Mesothelial cell of epicardium (in vitro differentiated cells): ENCODE measurements around the gene SH3BP5L. TPM values are rescaled to one million over a fixed set of nuclear protein-coding genes. Genes with fewer than 3 reads are reported as not detected.

Experiments used
- DNase-seq, 2 experiments: peaks; one replicate each; pipeline ENCODE4 v3.0.0; 2021; ENCODE audit warnings: low spot score in 2 of 2; ENCODE audit not compliant: unreplicated experiment in 2 of 2
- H3K27ac Mint-ChIP-seq: 2 replicates; pipeline ENCODE4 v1.8.0; 2021; ENCODE audit warnings: mixed read lengths
- H3K27me3 Mint-ChIP-seq: 2 replicates; pipeline ENCODE4 v1.8.0; 2021; ENCODE audit warnings: low read depth, mixed read lengths
- H3K36me3 Mint-ChIP-seq: 2 replicates; pipeline ENCODE4 v1.8.0; 2021; ENCODE audit warnings: mixed read lengths
- H3K4me1 Mint-ChIP-seq: 2 replicates; pipeline ENCODE4 v1.8.0; 2021; ENCODE audit warnings: mixed read lengths
- H3K4me3 Mint-ChIP-seq: 2 replicates; pipeline ENCODE4 v1.8.0; 2021; ENCODE audit warnings: mild to moderate bottlenecking, moderate library complexity, mixed read lengths
- H3K9me3 Mint-ChIP-seq: 2 replicates; pipeline ENCODE4 v1.8.0; 2021; ENCODE audit warnings: mixed read lengths
- CTCF ChIP-seq: fragments of 200-600 bp; sonication (generic); IDR thresholded peaks from one replicate; pipeline ENCODE4 v1.5.0; 2021; ENCODE audit warnings: antibody characterized with exemption; ENCODE audit not compliant: unreplicated experiment
- total RNA-seq: library from RNA; stranded (reverse); gene quantifications from 3 replicates; pipeline ENCODE4 v1.2.1, GENCODE V29; 2021

The SH3BP5L gene
- total RNA-seq, 1 donor from 2014 or later, result 24.9 TPM

GRCh38 chr1:248824701-248825100 is 1.0 kb downstream of the SH3BP5L start:
- no peak for TF ChIP-seq CTCF

GRCh38 chr1:248824301-248824700 is 1.4 kb downstream of the SH3BP5L start:
- peaks cover 34% of the 10 kb centered on the region for H3K4me1 Mint-ChIP-seq
- peak overlapping the region; percentile 99 for H3K27ac Mint-ChIP-seq
- no peaks in the 10 kb centered on the region for H3K9me3 Mint-ChIP-seq

More at GRCh38 chr1:248824701-248825100, 1.0 kb downstream of the SH3BP5L start:
- Mint-ChIP-seq H3K4me3 (peak overlapping the region; percentile 99), H3K36me3 (peaks cover 5% of the 10 kb centered on the region), H3K9me3 (no peaks in the 10 kb centered on the region), H3K27ac (peak overlapping the region; percentile 99), H3K27me3 (no peaks in the 10 kb centered on the region), H3K4me1 (peaks cover 34% of the 10 kb centered on the region)
- no peak for DNase-seq

DNA sequence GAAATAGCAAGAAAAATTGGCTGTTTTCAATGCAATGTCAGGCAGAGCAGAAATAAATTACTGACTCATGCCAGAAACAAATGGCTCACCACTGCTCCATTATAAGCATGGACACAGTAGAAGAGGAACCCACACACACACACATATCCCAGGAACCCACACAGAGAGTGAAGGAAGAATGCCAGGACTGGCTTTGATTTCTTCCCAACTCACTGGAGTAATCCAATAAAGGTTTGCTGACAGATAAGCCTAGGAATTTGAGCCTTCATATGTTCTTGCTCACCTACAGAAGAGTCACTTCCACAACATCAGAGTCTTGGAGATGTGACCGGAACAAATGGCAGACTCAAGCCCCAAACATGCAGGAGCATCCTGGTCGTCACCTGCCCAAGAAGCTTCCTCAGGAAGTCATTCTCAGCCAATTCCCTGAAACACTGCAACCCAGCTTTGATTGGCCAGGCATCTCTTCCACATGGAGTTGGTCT is 2.2 kb downstream of the SH3BP5L start:
- Mint-ChIP-seq H3K36me3 (peaks cover 5% of the 10 kb centered on the region), H3K27ac (no peak overlapping the region)

More at GRCh38 chr1:248824301-248824700, 1.4 kb downstream of the SH3BP5L start:
- no peaks in the 10 kb centered on the region for H3K27me3 Mint-ChIP-seq
- no peak for DNase-seq
- no peak for TF ChIP-seq CTCF
- peaks cover 5% of the 10 kb centered on the region for H3K36me3 Mint-ChIP-seq
- H3K4me3 Mint-ChIP-seq, result peak overlapping the region; percentile 99

DNA sequence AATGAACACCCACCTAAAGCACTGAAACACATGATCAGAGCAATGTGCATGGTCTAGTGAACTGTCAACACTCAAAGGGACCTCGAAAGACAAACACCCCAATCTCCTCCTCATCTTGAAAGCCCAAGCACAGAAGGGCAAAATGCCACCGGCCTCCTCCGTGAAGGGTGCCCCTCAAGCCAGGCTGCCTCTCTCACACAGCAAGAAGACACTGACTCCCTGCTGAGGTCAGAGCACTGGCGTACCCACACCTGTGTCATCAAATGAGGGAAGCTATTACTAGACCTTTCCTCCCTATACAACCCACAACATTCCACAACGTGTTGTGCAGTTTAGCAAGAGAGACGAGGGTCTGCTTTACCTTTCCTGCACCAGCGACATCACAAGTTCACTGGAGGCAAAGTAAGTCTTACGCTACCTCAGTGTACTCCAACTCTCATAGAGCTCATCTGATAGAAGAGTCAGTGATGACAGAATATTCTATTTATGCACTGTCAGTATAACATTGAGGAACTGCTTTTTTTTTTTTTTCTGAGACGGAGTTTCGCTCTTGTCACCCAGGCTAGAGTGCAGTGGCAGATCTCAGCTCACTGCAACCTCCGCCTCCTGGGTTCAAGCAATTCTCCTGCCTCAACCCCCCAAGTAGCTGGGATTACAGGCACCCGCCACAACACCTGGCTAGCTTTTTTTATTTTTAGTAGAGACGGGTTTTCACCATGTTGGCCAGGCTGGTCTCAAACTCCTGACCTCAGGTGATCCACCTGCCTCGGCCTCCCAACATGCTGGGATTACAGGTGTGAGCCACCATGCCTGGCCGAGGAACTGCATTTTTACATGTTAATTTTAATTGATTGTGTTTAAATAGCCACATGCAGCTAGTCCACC is 3.3 kb downstream of the SH3BP5L start:
- Mint-ChIP-seq H3K4me1 (peaks cover 34% of the 10 kb centered on the region), H3K36me3 (peaks cover 5% of the 10 kb centered on the region), H3K27ac (peak overlapping the region; percentile 12), H3K27me3 (no peaks in the 10 kb centered on the region), H3K4me3 (no peak overlapping the region), H3K9me3 (no peaks in the 10 kb centered on the region)
- no peak for TF ChIP-seq CTCF
- no peak for DNase-seq

More for the DNA sequence above, 2.2 kb downstream of the SH3BP5L start:
- Mint-ChIP-seq H3K4me1 (peaks cover 34% of the 10 kb centered on the region), H3K9me3 (no peaks in the 10 kb centered on the region), H3K4me3 (peak overlapping the region; percentile 99), H3K27me3 (no peaks in the 10 kb centered on the region)
- no peak for DNase-seq
- no peak for TF ChIP-seq CTCF

GRCh38 chr1:248821641-248822040 is 4.1 kb downstream of the SH3BP5L start:
- no peak overlapping the region for H3K4me3 Mint-ChIP-seq
- TF ChIP-seq CTCF, result no peak
- H3K27me3 Mint-ChIP-seq, result no peaks in the 10 kb centered on the region
- H3K36me3 Mint-ChIP-seq, result peaks cover 7% of the 10 kb centered on the region
- no peak for DNase-seq
- peaks cover 29% of the 10 kb centered on the region for H3K4me1 Mint-ChIP-seq
- H3K27ac Mint-ChIP-seq, result no peak overlapping the region
- no peaks in the 10 kb centered on the region for H3K9me3 Mint-ChIP-seq
